Measurements from ENCODE around the gene TRMT1. TPM values are rescaled to one million over a fixed set of nuclear protein-coding genes. Genes with fewer than 3 reads are reported as not detected.
"Not testable (repeated sequence)": the region's sequence is repeated elsewhere in the genome, so short reads cannot be mapped to it uniquely, and the experiment has no call there.

Gene TRMT1
- total RNA-seq, 1 experiment from 2014 or later, result 106 TPM

DNA sequence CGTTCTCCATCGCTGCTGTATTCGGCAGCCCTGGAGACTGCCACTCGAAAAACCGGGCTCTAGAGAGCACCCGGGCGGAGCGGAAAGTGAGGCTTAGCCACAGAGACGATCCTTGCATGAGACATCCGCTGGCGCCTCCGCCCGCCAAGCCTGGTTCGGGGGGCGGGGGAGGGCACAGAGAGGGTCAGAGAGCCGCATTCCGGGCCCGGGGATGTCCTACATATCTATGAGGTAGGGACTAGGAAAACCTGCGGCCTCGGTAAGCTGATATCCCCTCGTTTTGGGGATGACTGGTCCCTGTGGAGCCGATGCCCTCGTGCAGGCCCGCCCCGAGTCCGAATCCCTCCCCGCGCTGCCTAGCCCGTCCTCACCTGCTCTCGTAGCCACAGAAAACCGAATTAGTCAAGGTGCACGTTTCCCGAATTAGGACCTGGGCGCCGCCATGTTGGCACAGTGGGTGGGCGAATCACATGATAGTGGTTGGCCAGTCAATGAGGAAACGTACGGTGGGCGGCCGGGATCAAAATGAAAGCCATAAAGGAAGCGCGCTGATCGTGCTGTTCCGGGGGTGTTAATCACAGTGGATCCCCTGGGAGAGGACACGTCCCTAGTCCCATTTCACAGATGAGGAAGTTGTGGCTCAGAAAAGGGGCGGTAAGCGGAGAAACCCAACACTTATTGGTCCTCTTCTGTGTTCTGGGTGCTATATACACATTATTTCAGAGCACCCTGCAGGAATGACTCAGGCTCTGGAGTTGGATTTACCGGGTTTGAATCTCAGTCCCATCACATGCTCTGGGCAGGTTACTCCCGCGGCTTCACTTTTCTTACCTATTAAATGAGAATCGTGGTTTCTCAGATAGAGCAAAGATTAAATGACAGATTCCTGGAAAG is at the start of gene TRMT1 (continued):
- no peak for TF ChIP-seq FOXP4 (CRISPR knock-in tag; IDR thresholded peaks at IDR 0.05)
- TF ChIP-seq, protein P1, sequence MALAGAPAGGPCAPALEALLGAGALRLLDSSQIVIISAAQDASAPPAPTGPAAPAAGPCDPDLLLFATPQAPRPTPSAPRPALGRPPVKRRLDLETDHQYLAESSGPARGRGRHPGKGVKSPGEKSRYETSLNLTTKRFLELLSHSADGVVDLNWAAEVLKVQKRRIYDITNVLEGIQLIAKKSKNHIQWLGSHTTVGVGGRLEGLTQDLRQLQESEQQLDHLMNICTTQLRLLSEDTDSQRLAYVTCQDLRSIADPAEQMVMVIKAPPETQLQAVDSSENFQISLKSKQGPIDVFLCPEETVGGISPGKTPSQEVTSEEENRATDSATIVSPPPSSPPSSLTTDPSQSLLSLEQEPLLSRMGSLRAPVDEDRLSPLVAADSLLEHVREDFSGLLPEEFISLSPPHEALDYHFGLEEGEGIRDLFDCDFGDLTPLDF (CRISPR knock-in tag; IDR thresholded peaks at IDR 0.05), result no peak
- TF ChIP-seq ZNF671 (CRISPR knock-in tag; IDR thresholded peaks at IDR 0.05), result no peak
- no peak for TF ChIP-seq GRHL2 (CRISPR knock-in tag; IDR thresholded peaks at IDR 0.05; ENCODE audit: insufficient replicate concordance, severe bottlenecking)
- TF ChIP-seq CBFB (CRISPR knock-in tag; IDR thresholded peaks at IDR 0.05; ENCODE audit: low read depth), result no peak
- no peak for TF ChIP-seq ZNF219 (CRISPR knock-in tag; IDR thresholded peaks at IDR 0.05; ENCODE audit: borderline replicate concordance)
- no peak for TF ChIP-seq JAZF1 (CRISPR knock-in tag; IDR thresholded peaks at IDR 0.05)
- no peak for TF ChIP-seq NR3C1 (CRISPR knock-in tag; conservative IDR thresholded peaks at IDR 0.05; ENCODE audit: low read depth)
- TF ChIP-seq SMAD4 (CRISPR knock-in tag; IDR thresholded peaks at IDR 0.05), result no peak
- TF ChIP-seq USF1 (CRISPR knock-in tag; IDR thresholded peaks at IDR 0.05), result peak; percentile 98

GRCh38 chr19:13166151-13166550 is 49.6 kb upstream of the TRMT1 start:
- H3K4me1 Mint-ChIP-seq, result peaks cover 70% of the 10 kb centered on the region
- not testable (repeated sequence) for DNase-seq (ENCODE audit: low spot score); H3K27me3 Mint-ChIP-seq (ENCODE audit: low read depth); H3K4me3 Mint-ChIP-seq; ATAC-seq; H3K9me3 Mint-ChIP-seq; H3K36me3 Mint-ChIP-seq
- POLR2A ChIA-PET, result interaction anchor here (8.6 kb wide), 1 partner anchor 12 kb away, joined by 167 read pairs; no protein-coding TSS in a partner anchor
- H3K27ac Mint-ChIP-seq, result peak overlapping the region; percentile 100
- CTCF ChIA-PET, result interaction anchor here (0.6 to 2.9 kb wide), 2 partner anchors 29 to 68 kb away, joined by 5 to 37 read pairs; no protein-coding TSS in a partner anchor

DNA sequence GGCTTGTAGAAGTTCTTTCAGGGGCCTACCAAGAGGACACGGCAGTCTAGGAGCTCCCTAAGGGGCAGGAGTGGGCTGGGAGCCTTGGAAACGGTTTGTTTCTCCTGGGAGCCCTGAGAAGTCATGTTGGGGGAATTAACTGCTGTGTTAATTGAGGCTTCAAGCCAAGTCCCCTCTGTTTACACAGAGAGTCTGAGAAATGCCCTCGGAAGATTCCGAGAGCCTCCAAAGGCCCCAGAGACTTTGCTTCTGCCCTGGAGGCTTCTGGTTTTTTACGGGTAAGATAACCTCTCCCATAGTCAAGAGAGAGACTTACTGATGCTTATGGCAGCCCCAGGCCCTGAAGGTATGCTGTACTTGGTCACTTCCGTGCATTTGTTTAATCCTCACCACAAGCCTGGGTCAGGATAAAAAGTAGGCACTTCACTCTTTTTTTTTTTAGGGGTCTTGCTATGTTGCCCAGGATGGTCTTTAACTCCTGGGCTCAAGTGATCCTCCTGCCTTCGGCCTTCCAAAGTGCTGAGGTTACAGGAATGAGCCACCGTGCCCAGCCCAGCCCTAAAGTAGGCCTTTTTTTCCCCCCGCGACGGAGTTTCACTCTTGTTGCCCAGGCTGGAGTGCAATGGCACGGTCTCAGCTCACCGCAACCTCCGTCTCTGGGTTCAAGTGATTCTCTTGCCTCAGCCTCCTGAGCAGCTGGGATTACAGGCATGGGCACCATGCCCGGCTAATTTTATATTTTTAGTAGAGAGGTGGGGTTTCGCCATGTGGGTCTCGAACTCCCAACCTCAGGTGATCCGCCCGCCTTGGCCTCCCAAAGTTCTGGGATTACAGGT is 48.8 kb upstream of the TRMT1 start:
- peak overlapping the region; percentile 69 for H3K4me3 Mint-ChIP-seq
- peaks cover 71% of the 10 kb centered on the region for H3K4me1 Mint-ChIP-seq
- H3K27ac Mint-ChIP-seq, result peak overlapping the region; percentile 100
- TF ChIP-seq ATF1 (CRISPR knock-in tag; IDR thresholded peaks at IDR 0.05) (no peak), ZNF121 (CRISPR knock-in tag; IDR thresholded peaks at IDR 0.05) (peak; percentile 93)
- H3K9me3 Mint-ChIP-seq, result no peaks in the 10 kb centered on the region
- POLR2A ChIA-PET, result interaction anchor here (0.5 to 8.6 kb wide), 7 partner anchors 11 to 50 kb away, joined by 3 to 167 read pairs (median 4); partner anchors contain the start of genes IER2, NACC1 and STX10
- ATAC-seq, result no peak
- no peaks in the 10 kb centered on the region for H3K27me3 Mint-ChIP-seq (ENCODE audit: low read depth)
- no peaks in the 10 kb centered on the region for H3K36me3 Mint-ChIP-seq
- DNase-seq (ENCODE audit: low spot score), result no peak
- CTCF ChIA-PET, result interaction anchor here (0.6 to 3.5 kb wide), 8 partner anchors 10 to 200 kb away, joined by 3 to 42 read pairs (median 7); partner anchors contain the start of genes IER2 and STX10

Data from WTC11 (cell line).